ENCODE results near the gene CHST15.

GRCh38 chr10:124001391-124002148, 91.8 kb downstream of the CHST15 start:
- TF ChIP-seq TAF1 (IDR thresholded peaks at IDR 0.05; ENCODE audit: low read depth, low read length) (no peak), POLR2AphosphoS5 (IDR thresholded peaks at IDR 0.05; ENCODE audit: low read depth, low read length) (no peak), POLR2A (IDR thresholded peaks at IDR 0.05; ENCODE audit: low read depth, low read length) (no peak), SPI1 (IDR thresholded peaks at IDR 0.05; ENCODE audit: low read depth, low read length) (no peak), PAX5 (IDR thresholded peaks at IDR 0.05; ENCODE audit: insufficient read depth, low read length, severe bottlenecking) (no peak), POU2F2 (IDR thresholded peaks at IDR 0.05; ENCODE audit: low read depth, low read length) (no peak)

All from GM12891 (cell line).